ENCODE results near the gene ORMDL1. TPM values are rescaled to one million over a fixed set of nuclear protein-coding genes. Genes with fewer than 3 reads are reported as not detected.

The ORMDL1 gene, protein sequence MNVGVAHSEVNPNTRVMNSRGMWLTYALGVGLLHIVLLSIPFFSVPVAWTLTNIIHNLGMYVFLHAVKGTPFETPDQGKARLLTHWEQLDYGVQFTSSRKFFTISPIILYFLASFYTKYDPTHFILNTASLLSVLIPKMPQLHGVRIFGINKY
- total RNA-seq (ENCODE audit: low replicate concordance): 43.5 and 57.2 TPM in 2 replicates
- long read RNA-seq, transcript ORMDL1-203 (4 exons, 2,009 nt): major isoform, 38 of 129 reads
- long read RNA-seq, transcript ORMDL1-201 (3 exons, 2,692 nt): minor isoform, 22 of 129 reads
- long read RNA-seq, transcript ORMDL1-202 (5 exons, 1,137 nt): minor isoform, 30 of 129 reads
- long read RNA-seq, partial matches to known transcripts: 18 of 129 reads
- long read RNA-seq, other reads (novel, unspliced or antisense): 20 of 129 reads

- Mint-ChIP-seq H3K27me3 (no peaks in the 10 kb centered on the region), H3K4me1 (ENCODE audit: unreplicated experiment) (peaks cover 28% of the 10 kb centered on the region)
Measured at GRCh38 chr2:189783927-189784867, at the start of gene ORMDL1, which contains the start of gene PMS1. Gene ORMDL1, minus strand, starts transcription at chr2:189784339. Its CDS starts 1,744 bp downstream, at chr2:189782595. Gene PMS1, plus strand, starts transcription at chr2:189784450. Its CDS starts 7,360 bp downstream, at chr2:189791810.

GRCh38 chr2:189830510-189830909 is 46.4 kb upstream of the ORMDL1 start:
- peaks cover 24% of the 10 kb centered on the region for H3K36me3 Mint-ChIP-seq
- no peak overlapping the region for H3K27ac Mint-ChIP-seq
- peaks cover 17% of the 10 kb centered on the region for H3K4me1 Mint-ChIP-seq (ENCODE audit: unreplicated experiment)
- no peaks in the 10 kb centered on the region for H3K27me3 Mint-ChIP-seq
- H3K9me3 Mint-ChIP-seq: no peaks in the 10 kb centered on the region
- no peak overlapping the region for H3K4me3 Mint-ChIP-seq
- no peak for DNase-seq (ENCODE audit: extremely low spot score, unreplicated experiment)
- TF ChIP-seq CTCF (conservative IDR thresholded peaks at IDR 0.05): no peak

More at GRCh38 chr2:189783927-189784867, at the start of gene ORMDL1, which contains the start of gene PMS1:
- Mint-ChIP-seq H3K36me3 (peaks cover 31% of the 10 kb centered on the region), H3K4me3 (peak within 1 kb of the TSS; percentile 86), H3K9me3 (no peaks in the 10 kb centered on the region), H3K27ac (peak within 1 kb of the TSS; percentile 64)
- DNase-seq (ENCODE audit: extremely low spot score, unreplicated experiment): peak; percentile 97
- TF ChIP-seq CTCF (conservative IDR thresholded peaks at IDR 0.05): no peak

GRCh38 chr2:189829102-189829833 is 45.1 kb upstream of the ORMDL1 start:
- no peak for TF ChIP-seq CTCF (conservative IDR thresholded peaks at IDR 0.05)
- peak overlapping the region; percentile 42 for H3K27ac Mint-ChIP-seq
- H3K9me3 Mint-ChIP-seq: no peaks in the 10 kb centered on the region
- H3K4me1 Mint-ChIP-seq (ENCODE audit: unreplicated experiment): peaks cover 17% of the 10 kb centered on the region
- DNase-seq (ENCODE audit: extremely low spot score, unreplicated experiment): no peak
- no peaks in the 10 kb centered on the region for H3K27me3 Mint-ChIP-seq
- H3K36me3 Mint-ChIP-seq: peaks cover 24% of the 10 kb centered on the region
- H3K4me3 Mint-ChIP-seq: peak overlapping the region; percentile 13

DNA sequence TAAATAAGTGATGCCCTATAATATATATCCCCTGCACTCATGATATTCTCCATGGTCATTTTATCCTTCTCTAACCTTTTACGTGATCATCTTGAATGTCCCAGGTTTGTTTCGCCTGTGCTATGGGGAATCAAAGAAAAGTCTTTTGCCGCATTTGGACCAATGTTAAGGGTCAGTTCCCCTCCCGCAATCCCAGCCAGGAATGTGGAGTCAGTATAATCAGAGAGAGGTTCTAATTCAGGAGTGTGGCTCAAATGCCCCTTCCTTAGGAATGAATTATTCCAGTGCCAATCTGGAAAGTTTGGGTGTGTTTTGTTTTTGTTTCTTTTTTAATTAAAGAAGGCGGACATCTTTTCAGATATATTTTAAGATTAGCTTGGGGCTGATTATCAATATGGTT is 41.9 kb upstream of the ORMDL1 start:
- no peak for DNase-seq (ENCODE audit: extremely low spot score, unreplicated experiment)
- Mint-ChIP-seq H3K9me3 (no peaks in the 10 kb centered on the region), H3K36me3 (peaks cover 21% of the 10 kb centered on the region), H3K4me1 (ENCODE audit: unreplicated experiment) (peaks cover 17% of the 10 kb centered on the region), H3K27ac (no peak overlapping the region), H3K4me3 (no peak overlapping the region), H3K27me3 (no peaks in the 10 kb centered on the region)
- TF ChIP-seq CTCF (conservative IDR thresholded peaks at IDR 0.05): no peak

Data from type B pancreatic cell (in vitro differentiated cells).